ENCODE data around the gene SWT1. TPM values are rescaled to one million over a fixed set of nuclear protein-coding genes. Genes with fewer than 3 reads are reported as not detected.
A peak's percentile ranks its signal among the peaks of the same experiment; 100 is the strongest.
"Not testable (repeated sequence)": the region's sequence is repeated elsewhere in the genome, so short reads cannot be mapped to it uniquely, and the experiment has no call there.

The SWT1 gene
- total RNA-seq, 3 donors from 2014 or later (not counting 1 experiment from before 2014, with no cell fraction given): 4.0 to 5.3 (median 5.1) TPM

GRCh38 chr1:185250063-185250462 is 93.1 kb downstream of the SWT1 start:
- no peak overlapping the region for H3K27ac ChIP-seq (ENCODE audit: low read length)
- intact Hi-C loops (cut with micrococcal nuclease): no loop called here
- no peaks in the 10 kb centered on the region for H3K9me3 ChIP-seq (ENCODE audit: control insufficient read depth, insufficient read depth, low read length)
- H3K4me1 ChIP-seq (ENCODE audit: control insufficient read depth, insufficient read depth, low read length): no peaks in the 10 kb centered on the region
- Mint-ChIP-seq H3K4me1 (no peaks in the 10 kb centered on the region), H3K4me3 (no peak overlapping the region), H3K9me3 (no peaks in the 10 kb centered on the region), H3K27me3 (ENCODE audit: low read depth in 2 of 2) (no peaks in the 10 kb centered on the region), H3K36me3 (no peaks in the 10 kb centered on the region), H3K27ac (no peak overlapping the region)
- no peak for ATAC-seq
- no peak for DNase-seq
- H3K4me3 ChIP-seq (ENCODE audit: low read length): no peak overlapping the region
- no peaks in the 10 kb centered on the region for H3K36me3 ChIP-seq (ENCODE audit: control insufficient read depth, insufficient read depth, low read length)
- no peaks in the 10 kb centered on the region for H3K27me3 ChIP-seq (ENCODE audit: control insufficient read depth, insufficient read depth, low read length)
- TF ChIP-seq CTCF (IDR thresholded peaks at IDR 0.05): no peak
- 93% methylated on average over 4 of the region's 4 CpGs for WGBS (ENCODE audit: insufficient coverage)

GRCh38 chr1:185251928-185252327 is 95.0 kb downstream of the SWT1 start:
- ATAC-seq; H3K36me3 ChIP-seq (ENCODE audit: control insufficient read depth, insufficient read depth, low read length); H3K27me3 ChIP-seq (ENCODE audit: control insufficient read depth, insufficient read depth, low read length); H3K9me3 ChIP-seq (ENCODE audit: control insufficient read depth, insufficient read depth, low read length); H3K27ac ChIP-seq (ENCODE audit: low read length); H3K27me3 Mint-ChIP-seq (ENCODE audit: low read depth in 2 of 2); H3K36me3 Mint-ChIP-seq; intact Hi-C loops (cut with micrococcal nuclease); H3K4me1 ChIP-seq (ENCODE audit: control insufficient read depth, insufficient read depth, low read length); H3K4me3 Mint-ChIP-seq; DNase-seq; H3K27ac Mint-ChIP-seq; H3K4me1 Mint-ChIP-seq; H3K4me3 ChIP-seq (ENCODE audit: low read length); H3K9me3 Mint-ChIP-seq: not testable (repeated sequence)
- 96% methylated on average over 3 of the region's 4 CpGs for WGBS (ENCODE audit: insufficient coverage)

DNA sequence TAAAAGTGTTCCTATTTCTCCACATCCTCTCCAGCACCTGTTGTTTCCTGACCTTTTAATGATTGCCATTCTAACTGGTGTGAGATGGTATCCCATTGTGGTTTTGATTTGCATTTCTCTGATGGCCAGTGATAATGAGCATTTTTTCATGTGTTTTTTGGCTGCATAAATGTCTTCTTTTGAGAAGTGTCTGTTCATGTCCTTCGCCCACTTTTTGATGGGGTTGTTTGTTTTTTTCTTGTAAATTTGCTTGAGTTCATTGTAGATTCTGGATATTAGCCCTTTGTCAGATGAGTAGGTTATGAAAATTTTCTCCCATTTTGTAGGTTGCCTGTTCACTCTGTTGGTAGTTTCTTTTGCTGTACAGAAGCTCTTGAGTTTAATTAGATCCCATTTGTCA is 95.4 kb downstream of the SWT1 start:
- H3K4me1 Mint-ChIP-seq; H3K27me3 Mint-ChIP-seq (ENCODE audit: low read depth in 2 of 2); H3K27ac Mint-ChIP-seq; H3K4me1 ChIP-seq (ENCODE audit: control insufficient read depth, insufficient read depth, low read length); H3K9me3 ChIP-seq (ENCODE audit: control insufficient read depth, insufficient read depth, low read length); H3K36me3 Mint-ChIP-seq; H3K4me3 Mint-ChIP-seq; H3K36me3 ChIP-seq (ENCODE audit: control insufficient read depth, insufficient read depth, low read length); ATAC-seq; intact Hi-C loops (cut with micrococcal nuclease); H3K9me3 Mint-ChIP-seq; H3K27ac ChIP-seq (ENCODE audit: low read length); H3K4me3 ChIP-seq (ENCODE audit: low read length); DNase-seq; H3K27me3 ChIP-seq (ENCODE audit: control insufficient read depth, insufficient read depth, low read length): not testable (repeated sequence)
- WGBS (ENCODE audit: insufficient coverage): no CpG with 5 or more reads among the region's 1 CpG

- H3K4me3 ChIP-seq (ENCODE audit: low read length); H3K9me3 Mint-ChIP-seq; H3K36me3 Mint-ChIP-seq; H3K27me3 ChIP-seq (ENCODE audit: control insufficient read depth, insufficient read depth, low read length); H3K9me3 ChIP-seq (ENCODE audit: control insufficient read depth, insufficient read depth, low read length); DNase-seq; intact Hi-C loops (cut with micrococcal nuclease); H3K27ac ChIP-seq (ENCODE audit: low read length); H3K4me1 Mint-ChIP-seq; ATAC-seq; H3K4me3 Mint-ChIP-seq; H3K4me1 ChIP-seq (ENCODE audit: control insufficient read depth, insufficient read depth, low read length); H3K27ac Mint-ChIP-seq; H3K36me3 ChIP-seq (ENCODE audit: control insufficient read depth, insufficient read depth, low read length); H3K27me3 Mint-ChIP-seq (ENCODE audit: low read depth in 2 of 2): not testable (repeated sequence)
- 94% methylated on average over 3 of the region's 6 CpGs for WGBS (ENCODE audit: insufficient coverage)
These were observed 98.6 kb downstream of the SWT1 start for GRCh38 chr1:185255595-185255994.

DNA sequence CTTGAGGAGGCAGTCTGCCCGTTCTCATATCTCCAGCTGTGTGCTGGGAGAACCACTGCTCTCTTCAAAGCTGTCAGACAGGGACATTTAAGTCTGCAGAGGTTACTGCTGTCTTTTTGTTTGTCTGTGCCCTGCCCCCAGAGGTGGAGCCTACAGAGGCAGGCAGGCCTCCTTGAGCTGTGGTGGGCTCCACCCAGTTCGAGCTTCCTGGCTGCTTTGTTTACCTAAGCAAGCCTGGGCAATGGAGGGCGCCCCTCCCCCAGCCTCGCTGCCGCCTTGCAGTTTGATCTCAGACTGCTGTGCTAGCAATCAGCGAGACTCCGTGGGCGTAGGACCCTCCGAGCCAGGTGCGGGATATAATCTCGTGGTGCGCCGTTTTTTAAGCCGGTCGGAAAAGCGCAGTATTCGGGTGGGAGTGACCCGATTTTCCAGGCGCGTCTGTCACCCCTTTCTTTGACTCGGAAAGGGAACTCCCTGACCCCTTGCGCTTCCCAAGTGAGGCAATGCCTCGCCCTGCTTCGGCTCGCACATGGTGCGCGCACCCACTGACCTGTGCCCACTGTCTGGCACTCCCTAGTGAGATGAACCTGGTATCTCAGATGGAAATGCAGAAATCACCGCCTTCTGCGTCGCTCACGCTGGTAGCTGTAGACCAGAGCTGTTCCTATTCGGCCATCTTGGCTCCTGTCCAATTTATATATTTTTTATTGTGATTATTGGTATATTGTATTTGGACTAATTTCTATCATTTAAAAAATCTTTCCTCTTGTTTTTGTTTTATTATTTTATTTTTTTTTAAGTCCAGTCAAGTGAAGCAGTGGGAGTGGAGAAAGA is 100.4 kb downstream of the SWT1 start:
- H3K36me3 Mint-ChIP-seq; H3K9me3 Mint-ChIP-seq; H3K4me3 Mint-ChIP-seq; H3K4me1 ChIP-seq (ENCODE audit: control insufficient read depth, insufficient read depth, low read length); H3K9me3 ChIP-seq (ENCODE audit: control insufficient read depth, insufficient read depth, low read length); ATAC-seq; H3K4me3 ChIP-seq (ENCODE audit: low read length); H3K4me1 Mint-ChIP-seq; H3K27me3 Mint-ChIP-seq (ENCODE audit: low read depth in 2 of 2); H3K27ac Mint-ChIP-seq; H3K36me3 ChIP-seq (ENCODE audit: control insufficient read depth, insufficient read depth, low read length); H3K27me3 ChIP-seq (ENCODE audit: control insufficient read depth, insufficient read depth, low read length); intact Hi-C loops (cut with micrococcal nuclease); H3K27ac ChIP-seq (ENCODE audit: low read length): not testable (repeated sequence)
- WGBS (ENCODE audit: insufficient coverage): 91% methylated on average over 17 of the region's 32 CpGs
- peak in 1 of 2 donors; percentile 13 for DNase-seq
